NOMO-1 treated with dmso at 0.1 percent for 144 hours (cell line): ENCODE data around the gene SLC6A3.
"Not testable (repeated sequence)": the region's sequence is repeated elsewhere in the genome, so short reads cannot be mapped to it uniquely, and the experiment has no call there.

Experiments
- DNase-seq: peaks from one replicate; lab custom pipeline; 2025; ENCODE audit not compliant: unreplicated experiment; lab: John Stamatoyannopoulos, UW

SLC6A3 gene

DNA sequence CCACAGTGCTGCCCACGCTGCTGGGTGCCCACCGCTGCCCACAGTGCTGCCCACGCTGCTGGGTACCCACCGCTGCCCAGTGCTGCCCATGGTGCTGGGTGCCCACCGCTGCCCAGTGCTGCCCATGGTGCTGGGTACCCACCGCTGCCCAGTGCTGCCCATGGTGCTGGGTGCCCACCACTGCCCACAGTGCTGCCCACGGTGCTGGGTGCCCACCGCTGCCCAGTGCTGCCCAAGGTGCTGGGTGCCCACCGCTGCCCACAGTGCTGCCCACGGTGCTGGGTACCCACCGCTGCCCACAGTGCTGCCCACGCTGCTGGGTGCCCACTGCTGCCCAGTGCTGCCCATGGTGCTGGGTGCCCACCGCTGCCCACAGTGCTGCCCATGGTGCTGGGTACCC is 22.7 kb downstream of the SLC6A3 start:
- DNase-seq, result not testable (repeated sequence)

DNA sequence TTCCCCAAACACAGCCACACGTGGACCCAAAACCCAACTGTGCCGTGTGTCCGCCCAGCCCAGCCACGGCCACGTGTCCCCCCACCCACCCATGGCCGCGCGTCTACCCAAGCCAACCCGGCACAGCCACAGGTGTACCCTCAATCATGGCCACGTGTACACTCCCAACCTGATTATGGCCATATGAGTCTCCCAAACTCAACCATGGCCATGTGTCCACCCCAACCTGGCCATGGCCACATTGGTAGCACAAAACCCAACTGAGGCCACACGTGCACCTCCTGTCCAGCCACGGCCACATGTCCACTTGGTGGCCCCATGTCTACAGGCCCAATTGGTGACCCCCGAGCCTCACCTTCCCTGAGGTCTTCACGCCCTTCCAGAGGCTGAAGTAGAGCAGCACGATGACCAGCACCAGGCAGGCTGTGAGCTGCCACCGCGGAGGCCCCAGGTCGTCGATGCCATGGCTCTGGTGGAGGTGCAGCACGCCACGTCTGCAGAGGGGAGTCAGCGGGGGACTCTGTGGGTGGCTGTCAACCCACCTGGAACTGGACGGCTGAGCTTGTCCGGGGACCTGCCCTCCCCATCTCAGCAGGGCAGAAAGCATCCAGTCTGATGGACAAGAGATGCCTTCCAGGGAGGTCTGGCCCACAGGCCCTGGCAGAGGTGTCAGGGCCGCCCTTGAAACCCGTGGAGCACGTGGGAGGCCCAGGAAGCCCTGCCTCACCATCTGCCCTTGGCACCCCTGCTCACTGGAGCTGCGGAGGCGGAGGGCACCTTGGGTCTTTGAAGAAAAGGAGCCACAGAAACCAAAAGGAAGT is 23.5 kb downstream of the SLC6A3 start:
- DNase-seq, result no peak

DNA sequence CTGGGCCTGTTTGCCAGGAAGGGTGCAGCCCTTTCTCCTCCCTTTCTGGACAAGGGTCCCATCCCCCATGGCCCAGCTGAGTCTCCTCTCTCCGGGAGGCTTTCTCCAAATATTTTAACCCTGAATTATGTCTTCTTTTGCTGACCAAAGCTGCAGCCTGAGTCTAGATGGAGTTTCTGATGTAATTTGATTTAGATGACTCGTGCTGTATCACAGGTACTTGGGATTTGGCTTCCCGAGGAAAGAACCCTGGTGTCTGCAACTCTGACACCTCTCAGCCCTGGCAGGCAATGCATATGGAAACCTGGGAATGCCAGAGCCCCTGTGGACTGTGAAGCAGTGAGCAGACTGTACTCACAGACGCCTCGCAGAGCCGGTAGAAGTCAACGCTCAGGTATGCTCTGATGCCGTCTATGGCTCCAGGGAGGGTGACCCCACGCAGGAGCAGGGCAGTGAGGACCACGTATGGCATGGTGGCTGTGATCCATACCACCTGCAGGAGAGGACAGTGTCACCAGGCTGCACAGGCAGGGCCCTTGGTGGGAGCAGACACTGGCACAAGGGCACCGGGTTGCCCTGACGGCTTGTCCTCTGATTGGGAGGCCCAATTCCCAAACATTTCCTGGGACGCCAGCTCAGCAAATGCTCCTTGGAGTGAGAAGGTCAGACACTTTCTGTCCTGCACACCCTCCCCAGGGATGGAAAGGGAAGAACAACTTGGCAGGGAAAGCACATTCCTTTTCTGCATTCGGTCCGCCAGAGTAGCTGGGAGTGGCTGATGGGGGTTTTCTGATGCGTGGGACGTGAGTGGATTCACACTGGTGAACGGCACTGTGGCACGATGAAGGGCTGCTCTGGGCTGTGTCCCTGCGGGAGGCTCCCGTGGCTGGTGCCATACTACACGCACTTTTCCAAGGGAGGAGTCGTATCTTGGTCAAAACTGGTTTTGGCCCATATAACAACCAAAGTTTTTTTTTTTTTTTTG is 24.7 kb downstream of the SLC6A3 start:
- DNase-seq, result no peak

DNA sequence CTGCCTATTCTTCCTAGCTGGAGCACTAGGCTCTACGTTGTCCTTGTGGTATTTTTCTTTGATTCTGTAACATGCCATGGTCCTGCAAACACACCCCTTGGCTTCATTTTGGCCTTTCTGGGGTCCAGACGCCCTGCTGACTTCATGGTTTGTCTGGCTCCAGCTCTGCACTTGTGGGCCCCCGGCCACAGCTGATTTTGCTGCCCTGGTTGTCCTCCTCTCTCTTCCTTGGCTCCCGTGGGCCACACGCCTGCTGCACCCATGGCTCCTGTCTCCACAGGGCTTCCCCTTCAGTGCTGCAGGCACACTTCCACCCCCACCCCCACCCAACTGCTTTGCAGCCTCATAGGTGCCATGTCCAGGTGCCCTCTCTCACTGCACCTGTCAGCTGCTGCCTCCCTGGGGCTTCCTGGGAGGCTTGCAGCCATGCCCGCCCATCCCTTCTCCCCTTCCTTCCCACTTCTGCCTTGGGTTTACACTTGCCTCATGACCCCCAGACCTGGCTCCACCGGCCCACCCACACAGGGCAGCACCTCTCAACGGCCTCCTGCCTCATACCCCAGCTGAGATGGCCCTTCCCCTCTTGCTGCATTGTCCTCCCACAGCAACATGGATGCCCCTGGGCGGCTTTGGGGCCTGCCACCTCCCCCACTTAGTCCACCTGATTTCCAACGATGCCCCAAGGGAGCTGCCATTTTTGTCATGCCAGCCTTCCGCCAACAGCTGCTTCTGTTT is 25.6 kb downstream of the SLC6A3 start:
- DNase-seq, result no peak

DNA sequence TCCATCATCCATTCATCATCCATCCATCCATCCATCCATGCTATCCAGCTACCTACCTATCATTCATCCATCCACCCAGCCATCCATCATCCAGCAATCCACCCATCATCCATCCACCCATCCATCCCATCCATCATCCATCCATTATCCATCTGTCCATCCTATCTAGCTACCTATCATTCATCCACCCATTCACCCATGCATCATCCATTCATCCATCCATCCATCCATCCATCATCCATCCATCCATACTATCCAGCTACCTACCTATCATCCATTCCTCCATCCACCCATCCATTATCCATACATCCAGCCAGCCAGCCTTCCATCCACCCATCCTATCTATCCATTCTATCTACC is 26.3 kb downstream of the SLC6A3 start:
- no peak for DNase-seq

DNA sequence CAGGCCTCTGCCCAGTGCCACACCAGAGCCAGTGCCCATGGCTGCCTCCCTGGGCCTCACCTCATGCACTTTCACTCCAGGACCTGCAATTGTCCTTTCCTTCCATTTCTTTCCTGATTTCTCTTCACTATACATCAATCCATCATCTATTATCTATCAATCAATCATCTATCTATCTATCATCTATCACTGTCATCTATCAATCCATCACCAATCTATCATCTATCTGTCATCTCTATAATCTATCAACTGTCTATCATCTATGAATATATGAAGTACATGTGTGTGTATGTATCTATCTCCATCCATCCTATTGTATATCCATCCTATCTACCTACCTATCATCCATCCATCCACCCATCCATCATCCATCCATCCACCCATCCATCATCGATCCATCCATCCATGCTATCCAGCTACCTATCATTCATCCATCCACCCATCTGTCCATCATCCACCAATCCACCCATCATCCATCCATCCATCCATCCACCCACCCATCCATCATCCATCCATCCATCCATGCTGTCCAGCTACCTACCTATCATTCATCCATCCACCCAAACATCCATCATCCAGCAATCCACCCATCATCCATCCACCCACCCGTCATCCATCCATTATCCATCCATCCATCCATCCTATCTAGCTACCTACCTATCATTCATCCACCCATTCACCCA is 26.9 kb downstream of the SLC6A3 start:
- DNase-seq, result no peak

DNA sequence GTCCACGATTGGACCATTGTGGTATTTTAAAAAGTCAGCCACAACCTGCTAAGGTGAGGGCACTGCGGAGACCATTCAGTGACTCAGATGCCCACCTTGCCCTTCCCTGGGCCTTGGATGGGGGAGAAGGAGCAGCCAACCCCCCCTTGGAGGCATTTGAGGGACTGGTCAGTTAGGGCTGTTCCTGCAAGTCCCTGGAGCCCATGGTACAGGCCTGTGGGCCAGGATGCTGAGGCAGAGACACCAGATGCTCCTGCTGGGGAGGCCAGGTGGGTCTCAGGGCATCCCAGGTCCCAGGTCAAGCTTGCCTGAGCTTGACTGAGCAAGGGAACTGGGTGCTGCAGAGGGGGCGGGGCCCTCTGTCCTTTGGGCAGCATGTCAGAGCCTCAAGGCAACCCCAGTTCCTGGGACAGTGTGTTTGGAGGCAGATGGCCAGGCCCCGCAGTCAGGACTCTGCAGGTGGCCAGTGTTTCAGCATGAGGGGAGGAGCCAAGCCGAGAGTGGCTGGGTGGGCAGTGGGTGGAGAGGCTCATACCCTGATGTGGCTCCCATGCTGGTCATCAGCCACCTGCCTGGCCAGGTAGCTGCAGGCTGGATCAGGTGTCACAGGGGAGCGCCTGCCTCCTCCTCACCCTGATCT is 27.5 kb downstream of the SLC6A3 start:
- DNase-seq, result no peak

DNA sequence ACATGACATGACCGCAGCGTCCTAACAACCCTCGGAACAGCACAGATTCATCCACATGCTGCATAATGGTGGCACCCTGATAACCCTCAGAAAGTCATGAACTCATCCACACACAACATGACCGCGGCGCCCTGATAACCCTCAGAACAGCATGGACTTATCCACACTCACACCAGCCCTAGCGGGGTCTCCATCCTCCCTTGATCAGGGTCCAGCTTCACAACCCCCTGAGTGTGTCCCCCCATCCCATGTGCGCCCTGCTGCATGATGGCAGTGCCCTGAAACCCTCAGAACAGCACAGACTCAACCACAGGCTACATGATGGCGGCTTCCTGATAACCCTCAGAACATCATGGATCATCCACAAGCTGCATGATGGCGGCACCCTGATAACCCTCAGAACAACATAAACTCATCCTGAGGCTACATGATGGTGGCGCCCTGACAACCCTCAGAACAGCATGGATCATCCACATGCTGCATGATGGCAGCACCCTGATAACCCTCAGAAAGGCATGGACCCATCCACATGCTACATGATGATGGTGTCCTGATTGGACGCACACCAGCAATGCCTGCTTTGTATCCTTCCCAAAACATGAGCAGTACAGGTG is 28.3 kb downstream of the SLC6A3 start:
- no peak for DNase-seq

DNA sequence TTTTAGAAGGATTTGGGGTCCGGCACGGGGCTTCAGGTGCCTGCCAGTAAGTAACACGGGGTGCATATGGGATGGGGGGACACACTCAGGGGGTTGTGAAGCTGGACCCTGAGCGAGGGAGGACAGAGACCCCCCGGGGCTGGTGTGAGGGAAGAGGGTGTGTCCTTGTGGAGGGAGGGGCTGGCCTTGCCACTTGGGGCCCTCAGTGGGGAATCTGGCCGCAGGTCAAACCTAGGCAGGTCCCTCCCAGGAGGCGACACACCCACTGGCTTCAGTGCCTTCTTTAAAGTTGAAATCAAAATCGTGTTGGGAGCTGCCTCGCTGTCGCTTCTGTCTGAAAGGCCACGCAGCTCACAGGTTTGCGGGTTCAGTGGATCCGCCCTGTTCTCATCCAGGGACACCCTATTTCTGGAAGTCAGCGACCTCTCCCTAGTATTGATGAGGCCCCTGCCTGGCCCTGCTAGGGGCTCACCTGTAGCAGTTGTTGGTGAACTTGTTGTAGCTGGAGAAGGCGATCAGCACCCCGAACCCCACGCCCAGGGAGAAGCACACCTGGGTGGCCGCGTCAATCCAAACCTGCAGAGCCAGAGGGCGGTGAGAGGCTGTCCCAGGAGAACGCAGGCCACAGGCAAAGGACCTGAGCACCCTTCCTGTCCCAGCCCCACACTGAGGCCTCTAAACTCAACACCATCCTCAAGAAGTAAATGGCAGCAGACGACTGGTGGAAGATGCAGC is 29.4 kb downstream of the SLC6A3 start:
- DNase-seq, result no peak

DNA sequence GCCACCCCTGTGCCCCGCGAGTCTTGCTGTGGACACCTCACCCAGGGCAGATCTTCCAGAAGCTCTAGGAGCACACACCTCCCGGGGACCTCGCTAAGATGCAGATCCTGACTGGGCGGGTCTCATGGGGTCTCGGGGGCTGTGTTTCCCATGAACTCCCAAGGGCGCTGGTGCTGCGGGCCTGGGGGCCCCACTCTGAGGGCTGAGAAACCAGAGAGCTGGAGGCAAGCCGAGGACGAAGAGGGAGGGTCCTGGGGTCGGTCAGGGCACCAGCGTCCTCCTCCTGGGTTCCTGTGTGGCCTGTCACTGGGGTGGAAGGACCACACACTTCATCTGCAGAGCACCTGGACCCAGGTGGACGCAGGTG is 30.2 kb downstream of the SLC6A3 start:
- DNase-seq, result no peak

DNA sequence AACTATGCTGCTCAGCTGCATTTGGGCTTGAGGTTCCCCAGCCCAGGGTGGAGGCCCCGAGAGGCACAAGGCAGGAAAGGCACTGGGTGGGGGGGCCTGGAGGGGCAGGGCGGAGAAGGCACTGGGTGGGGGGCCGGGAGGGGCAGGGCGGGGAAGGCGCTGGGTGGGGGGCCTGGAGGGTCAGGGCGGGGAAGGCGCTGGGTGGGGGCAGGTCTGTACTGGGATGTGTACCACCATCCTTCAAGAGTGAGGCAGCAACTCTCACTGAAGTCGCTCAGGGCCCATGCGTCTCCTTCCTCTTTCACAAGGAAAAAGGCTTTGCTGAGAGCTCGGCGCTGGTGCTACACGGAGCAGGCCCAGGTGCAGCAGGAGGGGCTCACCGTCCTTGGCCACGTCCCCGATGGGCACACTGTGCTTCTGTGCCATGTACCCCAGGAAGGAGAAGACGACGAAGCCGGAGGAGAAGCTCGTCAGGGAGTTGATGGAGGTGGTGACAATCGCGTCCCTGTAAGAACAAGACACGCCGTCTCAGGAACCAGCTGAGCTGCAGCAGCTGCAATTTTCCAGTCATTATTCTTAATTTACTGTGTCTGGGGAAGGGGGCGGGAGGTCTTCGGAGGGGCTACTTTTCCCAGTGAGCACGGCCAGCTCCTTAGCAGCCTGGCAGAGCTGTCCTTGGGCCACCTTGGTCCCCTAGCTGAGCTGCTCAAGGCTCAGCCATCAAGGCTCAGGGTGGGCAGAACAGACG is 30.8 kb downstream of the SLC6A3 start:
- DNase-seq, result no peak

DNA sequence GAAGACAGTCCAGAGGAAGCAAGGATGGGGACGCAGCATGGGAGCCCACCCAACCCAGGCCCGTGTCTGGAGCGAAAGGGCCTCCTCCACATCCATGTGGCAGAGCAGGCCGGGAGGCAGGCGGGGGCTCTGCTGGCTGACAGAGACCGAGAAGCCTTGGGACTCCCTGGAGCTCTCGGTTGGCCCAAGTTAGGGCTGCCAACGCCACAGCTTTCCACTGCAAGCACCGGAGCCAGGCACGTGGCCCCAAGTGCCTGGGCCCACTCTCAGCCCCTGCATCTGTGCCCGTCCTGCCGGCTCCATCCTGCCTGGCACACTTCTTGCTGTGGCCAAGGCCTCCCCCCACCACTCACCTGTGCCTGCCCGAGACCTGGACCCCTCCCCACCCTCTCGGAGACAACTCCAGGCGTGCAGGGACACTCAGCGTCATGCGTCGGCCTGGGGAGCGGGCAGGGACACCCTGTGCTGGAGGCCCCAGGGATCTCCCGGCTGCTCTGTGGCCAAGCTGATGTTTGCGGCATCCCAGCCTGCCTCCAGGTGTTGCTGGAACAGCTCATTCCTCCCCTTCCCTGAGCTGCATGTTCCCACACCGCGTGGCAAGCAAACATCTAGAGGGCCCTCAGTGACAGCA is 31.5 kb downstream of the SLC6A3 start:
- DNase-seq, result no peak

DNA sequence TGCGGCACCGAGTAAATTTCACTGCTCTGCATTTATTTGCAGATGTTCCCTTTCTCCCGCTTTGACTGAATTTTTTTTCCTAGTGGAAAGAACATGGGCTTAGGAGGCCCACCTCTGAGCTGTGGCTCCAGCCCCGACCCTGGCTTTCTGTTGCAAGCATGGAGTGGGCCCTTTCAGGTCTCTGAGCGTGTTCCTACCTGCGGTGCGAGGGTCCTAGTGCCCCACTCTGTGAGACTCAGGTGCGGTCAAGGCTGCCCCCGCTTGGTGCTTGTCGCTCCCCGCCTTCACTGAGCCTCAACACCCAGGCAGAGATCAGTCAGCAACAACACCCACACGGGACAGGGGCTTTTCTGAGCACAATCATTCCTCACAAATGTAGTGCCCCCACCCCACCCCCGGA is 32.0 kb downstream of the SLC6A3 start:
- DNase-seq, result no peak

DNA sequence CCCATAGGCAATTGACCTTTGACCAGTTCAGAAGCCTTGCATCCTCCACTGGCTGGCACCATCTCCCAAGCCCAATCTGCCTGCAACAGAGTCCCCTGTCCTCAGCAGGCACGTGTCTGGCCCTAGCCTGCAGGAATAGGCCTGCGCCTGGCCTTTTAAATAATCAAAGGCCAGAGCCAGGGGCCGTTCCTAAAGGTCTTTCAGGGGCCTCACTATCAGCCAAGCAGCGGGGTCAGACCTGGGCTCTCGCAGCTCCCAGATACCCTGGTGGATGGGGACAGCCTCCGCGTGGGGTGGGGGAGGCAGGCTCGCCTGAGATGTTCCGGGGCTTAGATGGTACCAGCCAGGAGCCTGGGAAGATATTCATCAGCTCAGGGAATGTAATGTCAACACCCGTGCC is 32.6 kb downstream of the SLC6A3 start:
- no peak for DNase-seq

DNA sequence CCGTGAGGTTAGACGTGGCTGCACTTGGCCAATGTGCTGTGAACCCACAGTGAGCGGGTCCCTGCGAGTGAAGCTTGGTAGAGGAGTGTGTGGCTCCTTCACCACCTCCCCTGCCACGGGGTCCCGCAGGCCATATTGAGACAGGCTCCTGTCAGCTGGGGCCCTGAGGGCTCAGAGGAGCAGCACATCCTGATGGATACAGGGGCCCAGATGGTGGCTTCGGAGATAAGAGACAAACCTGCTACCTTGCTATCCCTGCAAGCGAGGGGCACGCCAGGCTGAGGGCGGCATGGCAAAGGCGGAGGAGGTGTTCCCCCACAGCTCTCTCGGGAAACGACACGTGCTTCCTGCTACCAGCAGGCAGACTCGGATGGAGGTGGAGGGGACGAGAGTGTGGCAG is 33.1 kb downstream of the SLC6A3 start:
- no peak for DNase-seq

DNA sequence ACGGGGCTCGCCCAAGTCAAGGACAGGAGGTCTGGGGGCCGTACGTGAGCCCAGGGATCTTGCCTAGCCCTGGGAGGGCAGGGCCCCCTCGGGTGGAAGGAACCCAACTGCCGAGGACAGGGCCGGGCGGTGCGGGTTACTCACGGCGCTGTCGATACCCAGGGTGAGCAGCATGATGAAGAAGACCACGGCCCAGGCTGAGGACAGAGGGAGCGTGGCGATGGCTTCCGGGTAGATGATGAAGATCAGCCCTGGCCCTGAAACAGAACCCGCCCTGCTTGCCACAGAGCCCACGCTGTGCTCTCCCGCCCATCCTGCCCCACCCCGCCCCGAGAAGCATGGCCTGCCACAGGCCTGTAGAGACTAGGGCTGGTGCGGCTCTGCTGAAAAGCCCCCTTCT is 34.1 kb downstream of the SLC6A3 start:
- DNase-seq, result no peak

DNA sequence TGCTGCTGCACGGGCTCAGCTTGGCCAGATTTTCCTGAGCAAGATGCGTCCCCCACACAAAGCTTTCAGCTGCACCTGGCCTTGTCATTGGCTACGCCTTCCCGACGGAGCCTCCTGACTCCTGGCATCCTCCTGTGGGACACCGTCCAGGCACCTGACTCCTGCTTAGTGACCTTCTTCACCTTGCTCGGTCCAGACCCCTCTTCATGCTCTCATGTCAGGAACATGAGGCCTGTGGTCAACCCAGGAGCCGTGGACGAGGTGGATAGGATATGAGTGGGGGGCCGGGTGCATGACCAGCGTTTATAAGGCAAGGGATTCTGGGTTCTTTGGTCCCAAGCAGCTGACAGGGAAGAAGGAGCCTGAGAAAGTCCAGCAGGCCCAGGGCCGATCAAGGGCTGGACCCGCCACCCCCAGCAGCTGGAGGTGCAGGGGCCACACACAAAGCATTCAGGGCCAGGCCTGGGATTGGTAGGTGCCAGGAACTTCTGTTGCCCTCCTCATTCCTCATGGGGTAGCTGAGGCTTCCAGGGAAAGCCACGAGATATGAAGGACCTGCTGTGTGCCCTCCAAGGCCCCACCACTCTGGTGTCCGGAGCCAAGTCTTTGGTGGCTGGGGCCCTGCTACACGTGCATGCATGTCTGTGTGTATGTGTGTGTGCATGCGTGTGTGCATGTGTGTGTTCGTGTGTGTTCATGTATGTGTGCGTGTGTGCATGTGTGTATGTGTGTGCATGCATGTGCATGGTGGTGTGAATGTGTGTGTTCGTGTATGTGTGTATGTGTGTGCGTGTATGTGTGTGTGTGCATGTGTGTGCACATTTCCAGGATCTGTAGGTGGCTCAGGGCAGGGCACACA is 34.9 kb downstream of the SLC6A3 start:
- no peak for DNase-seq
